Adipocyte (in vitro differentiated cells): ENCODE data around the gene BCL7C.
"Not testable (repeated sequence)": the region's sequence is repeated elsewhere in the genome, so short reads cannot be mapped to it uniquely, and the experiment has no call there.

Source experiments
- DNase-seq: peaks from one replicate; pipeline ENCODE4 v3.0.0-alpha.2; 2015; ENCODE audit warnings: low read depth
- H3K27me3 ChIP-seq: replicated peaks from 2 replicates; pipeline ENCODE4 v1.7.0; 2013; ENCODE audit warnings: mild to moderate bottlenecking, low read length, moderate library complexity; ENCODE audit not compliant: control insufficient read depth, insufficient read depth
- H3K36me3 ChIP-seq: 2 replicates; pipeline ENCODE4 v1.7.0; 2013; ENCODE audit warnings: low read length, mild to moderate bottlenecking, moderate library complexity; ENCODE audit not compliant: control insufficient read depth, insufficient read depth, severe bottlenecking
- H3K4me1 ChIP-seq: 2 replicates; pipeline ENCODE4 v1.7.0; 2013; ENCODE audit warnings: mild to moderate bottlenecking, low read length, moderate library complexity; ENCODE audit not compliant: control insufficient read depth, insufficient read depth
- H3K4me3 ChIP-seq: 2 replicates; pipeline ENCODE4 v1.7.0; 2013; ENCODE audit warnings: mild to moderate bottlenecking, low read length, moderate library complexity
- H3K9ac ChIP-seq: 2 replicates; pipeline ENCODE4 v1.7.0; 2013; ENCODE audit warnings: mild to moderate bottlenecking, low read length, moderate library complexity
- H3K9me3 ChIP-seq: 2 replicates; pipeline ENCODE4 v1.7.0; 2013; ENCODE audit warnings: mild to moderate bottlenecking, low read length, moderate library complexity; ENCODE audit not compliant: control insufficient read depth

Gene BCL7C

DNA sequence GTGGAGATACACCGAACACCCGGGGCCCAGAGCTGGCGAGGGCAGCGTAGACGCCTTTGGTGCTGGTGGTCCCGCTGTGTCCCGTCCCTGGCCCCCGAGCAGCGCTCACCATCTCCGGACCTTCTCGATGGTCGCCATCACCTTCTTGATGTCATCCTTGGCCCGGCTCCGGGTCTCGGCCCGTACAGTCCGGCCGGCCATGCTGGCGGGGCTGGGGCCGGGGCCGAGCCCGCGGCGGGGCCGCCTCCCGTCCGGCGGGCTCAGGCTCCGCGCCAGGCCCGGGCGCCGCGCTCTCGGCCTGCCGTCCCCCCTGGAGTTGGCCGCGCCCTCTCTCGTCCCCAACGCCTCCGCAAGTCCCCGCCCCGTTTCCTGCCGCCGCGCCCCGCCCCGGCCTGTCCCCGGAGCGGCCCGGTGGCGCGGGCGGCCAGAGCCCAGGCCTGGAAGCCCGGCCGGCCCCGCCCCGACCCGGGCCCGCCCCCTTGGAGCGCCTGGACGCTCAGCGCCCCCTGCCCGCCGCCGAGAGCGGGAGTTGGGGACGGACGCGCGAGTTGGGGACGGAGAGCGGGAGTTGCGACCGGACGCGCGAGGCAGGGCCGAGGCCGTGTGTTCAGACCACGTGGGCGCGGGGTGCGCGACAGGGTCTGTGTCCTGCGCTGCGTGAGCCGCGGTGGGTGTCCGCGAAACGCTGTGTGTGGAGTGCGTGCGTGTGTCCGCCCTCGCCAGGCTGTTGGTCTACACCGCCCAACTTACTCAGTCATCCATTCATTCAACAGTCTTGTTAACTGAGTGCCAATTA lies at the start of gene BCL7C:
Gene BCL7C, minus strand, starts transcription at position 334 of the 796 bp plus-strand sequence. Its CDS starts 133 bp downstream, at position 201.
- H3K4me1 ChIP-seq: peaks cover 32% of the 10 kb centered on the region
- H3K9me3 ChIP-seq: no peaks in the 10 kb centered on the region
- H3K27me3 ChIP-seq: no peaks in the 10 kb centered on the region
- peak; percentile 96 for DNase-seq
- peak within 1 kb of the TSS; percentile 85 for H3K4me3 ChIP-seq
- H3K36me3 ChIP-seq: peaks cover 4% of the 10 kb centered on the region
- H3K9ac ChIP-seq: peak within 1 kb of the TSS; percentile 96

DNA sequence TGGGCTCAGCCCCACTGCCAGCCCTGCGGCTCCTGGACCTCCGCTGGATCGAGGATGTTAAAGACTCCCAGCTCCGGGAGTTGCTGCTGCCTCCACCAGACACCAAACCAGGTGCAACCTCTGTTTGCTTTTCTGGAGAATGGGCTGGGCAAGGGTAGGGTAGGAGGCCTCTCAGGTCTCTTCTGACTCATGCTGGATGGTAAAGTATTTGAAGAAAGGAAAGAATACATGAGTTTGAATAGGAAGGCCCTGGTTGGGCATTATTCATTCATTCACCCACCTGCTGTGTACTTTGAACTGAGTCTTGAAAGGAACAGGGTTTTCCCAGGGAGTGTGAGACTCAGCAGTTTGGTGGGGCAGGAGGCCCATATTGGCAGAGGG lies 48.5 kb upstream of the BCL7C start:
- H3K36me3 ChIP-seq: peaks cover 22% of the 10 kb centered on the region
- H3K4me1 ChIP-seq: peaks cover 12% of the 10 kb centered on the region
- DNase-seq: no peak

DNA sequence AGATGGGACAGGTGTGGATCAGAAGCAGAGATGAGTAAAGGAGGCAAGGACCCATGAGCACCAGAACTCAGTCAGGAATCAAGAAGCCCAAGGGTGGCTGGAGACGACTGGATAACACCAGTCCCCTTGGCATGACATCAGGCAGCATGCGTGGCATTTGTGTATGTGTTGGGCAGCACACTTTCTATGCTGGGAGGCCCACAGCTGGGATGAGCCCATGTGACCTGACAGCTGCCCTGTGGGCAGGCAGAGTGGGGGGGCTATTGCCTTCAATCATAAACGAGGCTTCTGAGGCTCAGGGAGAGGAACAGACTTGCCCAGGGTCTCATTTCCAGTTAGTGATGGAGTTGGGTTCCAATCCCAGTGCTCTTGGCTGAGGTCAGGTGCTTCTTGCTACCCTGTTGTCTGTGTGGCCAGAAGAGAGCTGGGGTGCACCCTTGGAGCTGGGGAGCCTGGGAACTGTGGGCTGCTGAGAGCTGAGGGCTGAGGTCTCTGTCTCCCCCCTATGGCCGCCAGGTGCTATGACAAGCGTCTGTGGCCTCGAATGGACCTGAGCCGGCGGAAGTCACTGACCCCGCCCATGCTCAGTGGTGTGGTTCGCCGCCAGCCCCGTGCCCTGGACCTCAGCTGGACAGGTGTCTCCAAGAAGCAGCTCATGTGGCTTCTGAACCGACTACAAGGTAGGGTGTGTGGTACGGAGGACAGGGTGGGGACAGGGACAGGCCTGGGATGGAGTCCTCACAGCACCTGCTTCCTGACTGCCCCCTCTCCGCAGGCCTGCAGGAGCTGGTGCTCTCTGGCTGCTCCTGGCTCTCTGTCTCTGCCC lies 47.9 kb upstream of the BCL7C start:
- no peak overlapping the region for H3K4me3 ChIP-seq
- H3K4me1 ChIP-seq: peaks cover 12% of the 10 kb centered on the region
- H3K27me3 ChIP-seq: no peaks in the 10 kb centered on the region
- peak; percentile 84 for DNase-seq
- H3K36me3 ChIP-seq: peaks cover 26% of the 10 kb centered on the region
- no peaks in the 10 kb centered on the region for H3K9me3 ChIP-seq
- H3K9ac ChIP-seq: peak overlapping the region; percentile 37

More for the DNA sequence above, 48.5 kb upstream of the BCL7C start:
- no peak overlapping the region for H3K4me3 ChIP-seq
- no peaks in the 10 kb centered on the region for H3K27me3 ChIP-seq
- H3K9ac ChIP-seq: no peak overlapping the region
- no peaks in the 10 kb centered on the region for H3K9me3 ChIP-seq

DNA sequence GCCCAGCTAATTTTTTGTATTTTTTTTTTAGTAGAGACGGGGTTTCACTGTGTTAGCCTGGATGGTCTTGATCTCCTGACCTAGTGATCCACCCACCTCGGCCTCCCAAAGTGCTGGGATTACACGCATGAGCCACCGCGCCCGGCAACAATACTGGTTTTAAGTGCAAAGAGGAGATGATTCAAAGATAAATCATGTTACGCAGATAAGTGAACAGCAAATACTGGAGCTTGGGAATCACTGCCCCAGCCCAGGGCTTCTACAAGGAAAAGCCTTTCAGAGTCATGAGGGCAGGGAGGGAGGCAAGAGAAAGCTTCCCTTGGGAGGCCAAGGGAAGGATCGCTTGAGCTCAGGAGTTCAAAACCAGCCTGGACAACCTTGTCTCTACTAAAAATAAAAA lies 45.7 kb upstream of the BCL7C start:
- not testable (repeated sequence) for H3K4me3 ChIP-seq, H3K9me3 ChIP-seq, H3K27me3 ChIP-seq, H3K9ac ChIP-seq, DNase-seq
- Histone ChIP-seq H3K36me3 (peaks cover 27% of the 10 kb centered on the region), H3K4me1 (peaks cover 12% of the 10 kb centered on the region)

DNA sequence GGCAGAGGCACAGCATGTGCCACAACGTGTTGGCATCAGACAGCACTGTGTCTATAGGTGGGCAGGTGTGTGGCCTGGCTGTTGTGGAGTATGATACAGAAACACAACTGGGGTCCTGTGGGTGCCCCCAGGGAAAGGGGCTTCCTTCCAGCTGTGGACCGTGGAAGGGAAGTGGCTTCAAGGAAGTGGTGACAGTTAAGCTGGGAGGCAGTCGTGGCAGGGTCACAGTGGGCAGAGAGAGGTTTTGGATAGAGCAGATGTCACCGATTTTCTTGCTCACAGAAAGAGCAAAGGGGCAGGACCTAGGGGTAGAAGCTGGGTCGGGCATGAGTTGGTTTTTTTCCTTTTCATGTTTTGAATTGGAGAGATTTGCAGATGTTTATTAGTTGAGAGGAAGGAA lies 43.8 kb upstream of the BCL7C start:
- H3K36me3 ChIP-seq: peaks cover 18% of the 10 kb centered on the region
- H3K9me3 ChIP-seq: no peaks in the 10 kb centered on the region
- H3K9ac ChIP-seq: peak overlapping the region; percentile 46
- no peak for DNase-seq
- no peaks in the 10 kb centered on the region for H3K27me3 ChIP-seq
- no peak overlapping the region for H3K4me3 ChIP-seq
- peaks cover 12% of the 10 kb centered on the region for H3K4me1 ChIP-seq

DNA sequence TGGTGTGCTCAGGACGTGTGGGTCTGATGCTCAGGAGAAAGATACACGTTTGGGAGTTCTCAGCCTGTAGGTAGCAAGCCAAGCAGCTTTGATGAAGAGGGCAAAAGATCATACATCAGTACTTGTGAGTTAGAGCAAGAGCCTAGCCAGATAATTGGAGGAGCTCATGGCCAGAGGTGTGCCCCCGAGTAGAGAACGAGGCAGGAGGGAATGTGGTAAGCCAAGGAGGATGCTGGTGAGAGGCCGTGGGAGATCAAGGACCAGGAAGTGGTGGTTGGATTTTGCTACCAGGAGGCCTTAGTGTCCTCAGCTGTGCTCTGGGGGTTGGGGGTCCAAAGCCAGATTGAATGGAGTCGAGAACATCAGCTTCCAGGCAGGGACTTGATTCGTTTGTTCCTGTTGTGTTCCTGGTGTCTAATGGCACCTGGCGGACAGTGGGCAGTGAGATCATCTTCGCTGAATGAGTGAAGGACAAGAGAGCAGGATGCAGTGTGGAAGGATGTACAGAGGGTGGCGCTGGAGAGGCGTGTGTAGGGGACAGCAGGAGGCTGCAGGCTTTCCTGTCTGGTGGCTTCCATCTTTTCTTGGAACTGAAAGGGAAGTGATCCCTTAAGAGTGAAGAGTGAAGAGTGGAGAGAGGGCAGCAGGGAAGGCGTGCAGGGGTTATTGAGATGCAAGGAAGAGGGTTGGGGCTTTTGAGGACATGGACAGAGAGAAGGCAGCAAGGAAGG lies 41.1 kb upstream of the BCL7C start:
- DNase-seq: peak; percentile 64
- H3K27me3 ChIP-seq: no peaks in the 10 kb centered on the region
- H3K9ac ChIP-seq: no peak overlapping the region
- peaks cover 6% of the 10 kb centered on the region for H3K4me1 ChIP-seq
- no peak overlapping the region for H3K4me3 ChIP-seq
- H3K9me3 ChIP-seq: no peaks in the 10 kb centered on the region
- peaks cover 31% of the 10 kb centered on the region for H3K36me3 ChIP-seq

DNA sequence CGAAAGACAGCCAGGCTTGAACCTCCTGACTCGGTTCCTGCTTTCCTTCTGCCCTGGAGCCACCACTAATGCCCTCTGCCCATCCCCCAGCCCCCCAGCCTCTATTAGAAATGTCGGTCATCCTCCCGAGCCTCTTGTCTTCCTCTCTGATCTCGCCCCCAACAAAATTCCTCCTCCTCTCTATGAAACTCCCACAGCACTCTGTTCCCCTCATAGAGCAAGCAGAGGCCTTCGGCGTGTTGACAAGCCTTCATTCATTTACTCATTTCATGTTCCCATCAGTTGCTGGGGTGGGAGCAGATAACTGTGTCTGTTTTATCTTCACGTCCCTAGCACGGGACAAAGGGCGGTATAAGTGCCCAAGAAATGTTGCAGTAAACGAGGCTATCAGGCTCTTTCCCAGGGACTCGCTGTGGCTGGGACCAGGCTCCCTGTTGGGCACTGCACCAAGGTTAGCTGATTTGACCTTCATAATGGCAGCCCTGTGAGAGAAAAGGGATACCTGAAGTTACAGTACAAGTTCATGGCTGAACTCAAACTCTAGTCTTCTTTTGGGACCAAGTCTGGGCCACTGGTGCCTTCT lies 37.3 kb upstream of the BCL7C start:
- Histone ChIP-seq H3K4me1 (no peaks in the 10 kb centered on the region), H3K4me3 (no peak overlapping the region), H3K27me3 (no peaks in the 10 kb centered on the region), H3K9me3 (no peaks in the 10 kb centered on the region), H3K9ac (no peak overlapping the region), H3K36me3 (peaks cover 31% of the 10 kb centered on the region)
- DNase-seq: no peak

DNA sequence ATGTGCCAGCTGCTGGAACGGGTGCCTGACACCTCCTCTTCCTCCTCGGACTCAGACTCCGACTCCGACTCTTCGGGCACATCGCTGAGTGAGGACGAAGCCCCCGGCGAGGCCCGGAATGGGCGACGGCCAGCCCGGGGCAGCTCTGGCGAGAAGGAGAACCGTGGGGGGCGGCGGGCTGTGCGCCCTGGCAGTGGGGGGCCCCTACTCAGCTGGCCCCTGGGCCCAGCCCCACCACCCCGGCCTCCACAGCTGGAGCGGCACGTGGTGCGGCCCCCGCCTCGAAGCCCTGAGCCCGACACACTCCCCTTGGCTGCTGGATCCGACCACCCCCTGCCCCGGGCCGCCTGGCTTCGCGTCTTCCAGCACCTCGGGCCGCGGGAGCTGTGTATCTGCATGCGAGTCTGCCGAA lies 36.3 kb upstream of the BCL7C start:
- Histone ChIP-seq H3K9ac (no peak overlapping the region), H3K36me3 (peaks cover 27% of the 10 kb centered on the region), H3K27me3 (no peaks in the 10 kb centered on the region), H3K9me3 (no peaks in the 10 kb centered on the region), H3K4me3 (no peak overlapping the region), H3K4me1 (no peaks in the 10 kb centered on the region)
- no peak for DNase-seq

DNA sequence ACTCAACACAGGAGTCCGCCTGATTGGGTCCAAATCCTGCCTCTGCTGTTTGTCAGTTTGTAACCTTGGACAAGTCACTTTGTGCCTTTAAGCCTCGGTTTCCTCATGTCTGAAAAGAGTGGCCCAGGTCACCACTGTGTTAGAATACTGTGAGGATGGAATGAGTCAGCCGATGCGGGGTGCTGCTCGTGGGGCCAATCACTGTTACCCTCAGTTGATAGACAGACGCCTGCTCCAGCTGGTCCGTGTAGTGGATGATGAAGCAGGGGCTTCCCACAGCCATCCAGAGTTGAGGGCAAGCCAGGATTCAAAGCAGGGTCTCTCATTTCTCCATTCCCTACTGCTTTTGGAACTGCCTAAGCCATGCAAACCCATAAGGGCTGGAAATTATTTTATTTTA lies 35.3 kb upstream of the BCL7C start:
- Histone ChIP-seq H3K36me3 (peaks cover 23% of the 10 kb centered on the region), H3K9ac (no peak overlapping the region), H3K4me3 (no peak overlapping the region), H3K9me3 (no peaks in the 10 kb centered on the region), H3K4me1 (no peaks in the 10 kb centered on the region), H3K27me3 (no peaks in the 10 kb centered on the region)
- DNase-seq: no peak

DNA sequence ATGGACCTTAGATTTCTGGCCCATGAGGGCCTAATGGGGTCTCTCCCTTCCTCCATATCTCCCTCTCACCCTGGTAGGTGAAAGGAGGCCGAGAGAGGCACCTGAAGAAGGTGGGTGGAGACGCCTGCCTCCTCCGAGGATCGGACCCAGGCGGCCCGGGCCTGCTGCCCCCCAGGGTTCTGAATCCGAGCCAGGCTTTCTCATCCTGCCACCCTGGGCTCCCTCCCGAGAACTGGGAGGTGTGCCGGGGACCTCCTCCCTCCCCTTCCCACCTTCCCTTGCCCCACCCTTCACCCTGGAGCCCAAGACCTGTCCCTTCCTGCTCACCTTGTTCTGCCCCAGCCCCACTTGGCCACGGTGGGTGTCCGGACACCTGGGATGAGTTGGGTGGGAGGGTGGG lies 34.5 kb upstream of the BCL7C start:
- Histone ChIP-seq H3K4me3 (no peak overlapping the region), H3K27me3 (no peaks in the 10 kb centered on the region), H3K36me3 (peaks cover 23% of the 10 kb centered on the region), H3K4me1 (no peaks in the 10 kb centered on the region), H3K9ac (no peak overlapping the region), H3K9me3 (no peaks in the 10 kb centered on the region)
- no peak for DNase-seq
